HepG2 (cell line): ENCODE measurements around the gene CCDC88C. TPM values are rescaled to one million over a fixed set of nuclear protein-coding genes. Genes with fewer than 3 reads are reported as not detected.

ENCODE experiments used
- ATAC-seq: fragments of 200-7000 bp; cut with Tn5 transposase; 3 replicates; pipeline ENCODE4 v1.9.1; 2020; ENCODE audit warnings: mild to moderate bottlenecking, moderate library complexity
- BruUV-seq: library from RNA; stranded (reverse); fragments of 400-500 nt; replicated peaks from 2 replicates; lab custom pipeline; 2021; lab: Mats Ljungman, UMichigan
- CTCF ChIA-PET: fragments of 300-600 bp; formaldehyde crosslinking; extraction: SDS; loops from one replicate; lab custom pipeline; 2021; ENCODE audit warnings: low total read pairs, inconsistent platforms, low intra/inter-chr PET ratio; lab: Yijun Ruan, JAX
- POLR2A ChIA-PET: fragments of 350-600 bp; sonication (Branson Sonifier 250); formaldehyde crosslinking; loops from one replicate; lab custom pipeline; 2020; ENCODE audit warnings: antibody characterized with exemption, inconsistent platforms; lab: Yijun Ruan, JAX
- DNase-seq: peaks from one replicate; pipeline ENCODE4 v3.0.0-alpha.2; 2015; ENCODE audit warnings: low spot score
- FAIRE-seq: peaks from 3 replicates; lab custom pipeline; 2011; peaks lifted over from hg19 to GRCh38; lab: Jason Lieb, UNC
- H2AFZ ChIP-seq: one replicate; pipeline ENCODE4 v1.6.1; 2011; ENCODE audit warnings: low read length, inconsistent platforms
- H3K27ac ChIP-seq: fragments of 300-600 bp; 3 replicates; pipeline ENCODE4 v1.8.0; 2011; ENCODE audit warnings: mixed run types, mild to moderate bottlenecking, mixed read lengths, low read length, inconsistent platforms; ENCODE audit not compliant: insufficient read depth; ENCODE audit errors: extremely low read length
- H3K27me3 ChIP-seq, 2 experiments: fragments of 200-600 bp in 1 of 2; 2 replicates in 1 of 2; 3 replicates in 1 of 2; pipeline versions ENCODE4 v1.6.0 to v1.8.0; 2011; ENCODE audit warnings: low read length in 2 of 2, mild to moderate bottlenecking in 2 of 2, moderate library complexity in 2 of 2, inconsistent platforms in 1 of 2; ENCODE audit not compliant: insufficient read depth in 2 of 2, control insufficient read depth in 1 of 2
- H3K36me3 ChIP-seq, 2 experiments: fragments of 200-600 bp in 1 of 2; replicated peaks in 1 of 2; 2 replicates in 1 of 2; 3 replicates in 1 of 2; pipeline versions ENCODE4 v1.5.1 to v1.8.0; 2011; ENCODE audit warnings: low read length in 2 of 2, inconsistent platforms in 1 of 2; ENCODE audit not compliant: insufficient read depth in 2 of 2, control insufficient read depth in 1 of 2
- H3K4me1 ChIP-seq: 2 replicates; pipeline ENCODE4 v1.5.1; 2012; ENCODE audit warnings: low read length, inconsistent platforms; ENCODE audit not compliant: insufficient read depth
- H3K4me2 ChIP-seq: 2 replicates; pipeline ENCODE4 v1.6.0; 2011; ENCODE audit warnings: low read depth, low read length, inconsistent platforms
- H3K4me3 ChIP-seq, 3 experiments: fragments of 200-600 bp in 1 of 3; sonication (generic), shearing (Covaris generic) in 1 of 3; replicated peaks in 1 of 3; 2 replicates each; pipeline ENCODE4 v1.5.1; 2011 to 2016; ENCODE audit warnings: low read length in 3 of 3, inconsistent platforms in 2 of 3, low read depth in 2 of 3, mild to moderate bottlenecking in 2 of 3, control low read depth in 1 of 3, mixed read lengths in 1 of 3; ENCODE audit not compliant: insufficient read depth in 1 of 3
- H3K79me2 ChIP-seq: one replicate; pipeline ENCODE4 v1.6.1; 2011; ENCODE audit warnings: low read length, inconsistent platforms; ENCODE audit not compliant: insufficient read depth
- H3K9ac ChIP-seq: 2 replicates; pipeline ENCODE4 v1.6.0; 2011; ENCODE audit warnings: mild to moderate bottlenecking, low read depth, low read length, inconsistent platforms; ENCODE audit not compliant: insufficient read depth
- H3K9me3 ChIP-seq: 2 replicates; pipeline ENCODE4 v1.5.1; 2012; ENCODE audit warnings: mild to moderate bottlenecking, low read length
- H4K20me1 ChIP-seq: 2 replicates; pipeline ENCODE4 v1.6.0; 2011; ENCODE audit warnings: inconsistent platforms, mild to moderate bottlenecking, low read length, moderate library complexity; ENCODE audit not compliant: insufficient read depth
- CREB1 ChIP-seq, 2 experiments: fragments of 450-650 bp in 1 of 2; IDR thresholded peaks; 2 replicates each; pipeline ENCODE4 v1.6.1; 2016 to 2017; ENCODE audit warnings: control low read depth in 1 of 2, mild to moderate bottlenecking in 1 of 2, missing compliant biosample characterization in 1 of 2, missing genetic modification characterization in 1 of 2
- DNMT1 ChIP-seq: sonication (generic); formaldehyde crosslinking; IDR thresholded peaks from 2 replicates; pipeline ENCODE4 v1.5.1; 2020; ENCODE audit warnings: mild to moderate bottlenecking, missing genetic modification reagents
- DNMT3B ChIP-seq: conservative IDR thresholded peaks from 2 replicates; pipeline ENCODE4 v1.6.1; 2016; ENCODE audit warnings: missing biosample characterization, control low read depth
- JUNB ChIP-seq: sonication (generic); formaldehyde crosslinking; IDR thresholded peaks from 2 replicates; pipeline ENCODE4 v1.8.0; 2022; ENCODE audit warnings: missing genetic modification reagents, mild to moderate bottlenecking, borderline replicate concordance
- KLF13 ChIP-seq: sonication (generic); formaldehyde crosslinking; IDR thresholded peaks from 2 replicates; pipeline ENCODE4 v1.4.0; 2020; ENCODE audit warnings: mild to moderate bottlenecking, missing genetic modification reagents
- MTA1 ChIP-seq: sonication (generic); formaldehyde crosslinking; IDR thresholded peaks from 2 replicates; pipeline ENCODE4 v1.4.0; 2020; ENCODE audit warnings: missing genetic modification reagents, mild to moderate bottlenecking, borderline replicate concordance
- NR2F6 ChIP-seq, 2 experiments: IDR thresholded peaks; 2 replicates each; pipeline ENCODE4 v1.6.1; 2016; ENCODE audit warnings: antibody characterized with exemption in 1 of 2, mild to moderate bottlenecking in 1 of 2
- RFX1 ChIP-seq: fragments of 450-650 bp; IDR thresholded peaks from 2 replicates; pipeline ENCODE4 v1.6.1; 2017
- STAT5B ChIP-seq: sonication (generic); formaldehyde crosslinking; IDR thresholded peaks from 2 replicates; pipeline ENCODE4 v1.4.0; 2020; ENCODE audit warnings: missing genetic modification reagents
- ZBTB42 ChIP-seq: sonication (generic); formaldehyde crosslinking; IDR thresholded peaks from 2 replicates; pipeline ENCODE4 v1.5.0; 2020; ENCODE audit warnings: mild to moderate bottlenecking, missing genetic modification reagents
- ZNF124 ChIP-seq: sonication (generic); formaldehyde crosslinking; IDR thresholded peaks from 2 replicates; pipeline ENCODE4 v1.4.0; 2020; ENCODE audit warnings: missing genetic modification reagents
- ZNF335 ChIP-seq: sonication (generic); formaldehyde crosslinking; IDR thresholded peaks from 2 replicates; pipeline ENCODE4 v1.4.0; 2020; ENCODE audit warnings: missing genetic modification reagents
- ZNF382 ChIP-seq: sonication (generic); formaldehyde crosslinking; IDR thresholded peaks from 2 replicates; pipeline ENCODE4 v1.5.0; 2020; ENCODE audit warnings: missing genetic modification reagents, mild to moderate bottlenecking, borderline replicate concordance
- ZNF598 ChIP-seq: sonication (generic); formaldehyde crosslinking; IDR thresholded peaks from 2 replicates; pipeline ENCODE4 v1.5.1; 2020; ENCODE audit warnings: mild to moderate bottlenecking, missing genetic modification reagents, borderline replicate concordance
- ZNF678 ChIP-seq: sonication (generic); formaldehyde crosslinking; IDR thresholded peaks from 2 replicates; pipeline ENCODE4 v1.4.0; 2020; ENCODE audit warnings: mild to moderate bottlenecking, missing genetic modification reagents
- ZNF776 ChIP-seq: sonication (generic); formaldehyde crosslinking; IDR thresholded peaks from 2 replicates; pipeline ENCODE4 v1.4.0; 2020; ENCODE audit warnings: mild to moderate bottlenecking, missing genetic modification reagents
- WGBS: methylation state at CpG from one replicate; pipeline ENCODE4 v1.1.6; 2017; ENCODE audit warnings: low lambda C conversion rate; 5-methylcytosine and 5-hydroxymethylcytosine counted together
- in situ Hi-C: cut with HindIII; loops from 2 replicates; pipeline ENCODE4 v1.10.0; 2017; ENCODE audit warnings: low pct_unique_long_range_greater_than_20kb; ENCODE audit not compliant: extremely low pct_ligation_motif_present
- intact Hi-C: fragments of 100-400 bp; cut with micrococcal nuclease; formaldehyde crosslinking; loops from one replicate; pipeline ENCODE4 v1.10.0; 2022; ENCODE audit not compliant: unreplicated experiment
- polyA plus RNA-seq, 8 experiments: library from polyadenylated mRNA; depleted of rRNA in 3 of 8; stranded (reverse) in 7 of 8; unstranded in 1 of 8; fragments of >200 nt; fragmentation: Illumina TruSeq in 4 of 8; extraction: Trizol in 4 of 8; gene quantifications; 2 replicates each; pipeline versions ENCODE4 v1.2.1 to v1.2.3, GENCODE V29; 2011 to 2016; ENCODE audit warnings: low read depth in 4 of 8, missing spikeins in 1 of 8, mixed read lengths in 1 of 8; ENCODE audit not compliant: insufficient read depth in 1 of 8
- total RNA-seq, 5 experiments: library from RNA; depleted of rRNA; stranded (reverse); fragments of >200 nt; fragmentation: Illumina TruSeq; extraction: Trizol; gene quantifications; 2 replicates each; pipeline ENCODE4 v1.2.3, GENCODE V29; 2016; ENCODE audit warnings: low read depth in 1 of 5
- TF ChIP-seq, protein P1 (sequence below): IDR thresholded peaks from 2 replicates; pipeline ENCODE4 v1.6.1; 2012; ENCODE audit warnings: low read length, improper control_type of control experiment
- TF ChIP-seq, protein P2 (sequence below): sonication (generic); formaldehyde crosslinking; IDR thresholded peaks from 2 replicates; pipeline ENCODE4 v1.8.1; 2023; ENCODE audit warnings: mild to moderate bottlenecking, missing genetic modification reagents
- TF ChIP-seq, protein P3 (sequence below): sonication (generic); formaldehyde crosslinking; conservative IDR thresholded peaks from 2 replicates; pipeline ENCODE4 v1.4.0; 2020; ENCODE audit warnings: missing genetic modification reagents

The CCDC88C gene
- total and polyA plus RNA-seq, 2 of the 13 experiments (the other 11 are each of a cell fraction or from before 2014, with no cell fraction given), result 3.6 to 11.7 TPM

DNA sequence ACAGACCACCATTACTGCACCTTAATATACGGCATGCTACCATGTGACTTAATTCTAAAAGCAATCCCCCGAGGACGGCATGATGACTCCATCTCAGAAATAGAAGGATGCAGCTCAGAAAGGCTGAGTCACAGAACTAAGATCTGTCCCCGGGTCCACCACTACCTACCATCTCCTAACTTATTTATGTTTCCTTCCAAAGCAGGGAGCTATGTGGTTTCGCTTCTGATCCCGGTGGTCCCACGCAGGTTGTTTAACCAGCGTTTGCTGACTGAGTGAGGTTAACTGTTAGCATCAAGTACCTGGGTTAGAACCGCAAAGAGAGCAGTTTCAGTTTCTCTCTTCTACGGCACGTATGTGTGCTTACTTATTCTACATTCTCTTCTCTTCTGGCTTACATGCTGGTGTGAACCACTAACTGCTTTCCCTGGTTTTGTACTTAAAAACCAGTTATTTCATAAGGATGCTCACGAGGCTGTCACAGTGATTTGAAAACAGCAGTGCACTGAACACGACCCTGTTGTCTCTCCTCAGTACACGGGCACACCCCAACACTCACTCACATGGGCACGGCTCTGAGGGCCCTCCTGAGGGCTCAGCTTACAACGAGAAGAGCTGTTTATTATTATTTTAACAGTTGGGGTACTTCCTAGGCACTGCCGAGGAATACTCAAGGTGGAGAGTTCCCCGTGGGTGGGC lies 66.7 kb downstream of the CCDC88C start:
- Histone ChIP-seq H2AFZ (no peak overlapping the region), H3K79me2 (no peaks in the 10 kb centered on the region), H3K36me3 (peaks cover 0 to 7% of the 10 kb centered on the region in 2 experiments; a peak in 1 of 5 replicates), H3K4me3 (no peak overlapping the region), H3K9me3 (no peaks in the 10 kb centered on the region), H3K4me1 (0 out of 2 replicates have a peak, but pooled peaks cover 7% of the 10 kb centered on the region)
- POLR2A ChIA-PET, result no interaction called here
- BruUV-seq, result no TSS peak
- DNase-seq (no peak), ATAC-seq (no peak)
- in situ Hi-C loops, result no loop called here
- TF ChIP-seq NR2F6 (IDR thresholded peaks at IDR 0.05) (no peak), NR2F6 (CRISPR knock-in tag; IDR thresholded peaks at IDR 0.05) (no peak), RFX1 (no peak), ZNF776 (CRISPR knock-in tag) (no peak), ZNF382 (CRISPR knock-in tag) (no peak), STAT5B (CRISPR knock-in tag) (no peak), JUNB (CRISPR knock-in tag) (no peak), KLF13 (CRISPR knock-in tag) (no peak), MTA1 (CRISPR knock-in tag) (no peak), DNMT3B (CRISPR knock-in tag) (no peak), ZBTB42 (CRISPR knock-in tag) (no peak), ZNF598 (CRISPR knock-in tag) (no peak), DNMT1 (CRISPR knock-in tag) (no peak), ZNF124 (CRISPR knock-in tag) (no peak), ZNF678 (no peak), CREB1 (IDR thresholded peaks at IDR 0.05) (no peak), CREB1 (CRISPR knock-in tag; IDR thresholded peaks at IDR 0.05) (no peak), ZNF335 (CRISPR knock-in tag) (no peak)
- TF ChIP-seq, protein P1, sequence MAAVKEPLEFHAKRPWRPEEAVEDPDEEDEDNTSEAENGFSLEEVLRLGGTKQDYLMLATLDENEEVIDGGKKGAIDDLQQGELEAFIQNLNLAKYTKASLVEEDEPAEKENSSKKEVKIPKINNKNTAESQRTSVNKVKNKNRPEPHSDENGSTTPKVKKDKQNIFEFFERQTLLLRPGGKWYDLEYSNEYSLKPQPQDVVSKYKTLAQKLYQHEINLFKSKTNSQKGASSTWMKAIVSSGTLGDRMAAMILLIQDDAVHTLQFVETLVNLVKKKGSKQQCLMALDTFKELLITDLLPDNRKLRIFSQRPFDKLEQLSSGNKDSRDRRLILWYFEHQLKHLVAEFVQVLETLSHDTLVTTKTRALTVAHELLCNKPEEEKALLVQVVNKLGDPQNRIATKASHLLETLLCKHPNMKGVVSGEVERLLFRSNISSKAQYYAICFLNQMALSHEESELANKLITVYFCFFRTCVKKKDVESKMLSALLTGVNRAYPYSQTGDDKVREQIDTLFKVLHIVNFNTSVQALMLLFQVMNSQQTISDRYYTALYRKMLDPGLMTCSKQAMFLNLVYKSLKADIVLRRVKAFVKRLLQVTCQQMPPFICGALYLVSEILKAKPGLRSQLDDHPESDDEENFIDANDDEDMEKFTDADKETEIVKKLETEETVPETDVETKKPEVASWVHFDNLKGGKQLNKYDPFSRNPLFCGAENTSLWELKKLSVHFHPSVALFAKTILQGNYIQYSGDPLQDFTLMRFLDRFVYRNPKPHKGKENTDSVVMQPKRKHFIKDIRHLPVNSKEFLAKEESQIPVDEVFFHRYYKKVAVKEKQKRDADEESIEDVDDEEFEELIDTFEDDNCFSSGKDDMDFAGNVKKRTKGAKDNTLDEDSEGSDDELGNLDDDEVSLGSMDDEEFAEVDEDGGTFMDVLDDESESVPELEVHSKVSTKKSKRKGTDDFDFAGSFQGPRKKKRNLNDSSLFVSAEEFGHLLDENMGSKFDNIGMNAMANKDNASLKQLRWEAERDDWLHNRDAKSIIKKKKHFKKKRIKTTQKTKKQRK, result no peak
- TF ChIP-seq, protein P2, sequence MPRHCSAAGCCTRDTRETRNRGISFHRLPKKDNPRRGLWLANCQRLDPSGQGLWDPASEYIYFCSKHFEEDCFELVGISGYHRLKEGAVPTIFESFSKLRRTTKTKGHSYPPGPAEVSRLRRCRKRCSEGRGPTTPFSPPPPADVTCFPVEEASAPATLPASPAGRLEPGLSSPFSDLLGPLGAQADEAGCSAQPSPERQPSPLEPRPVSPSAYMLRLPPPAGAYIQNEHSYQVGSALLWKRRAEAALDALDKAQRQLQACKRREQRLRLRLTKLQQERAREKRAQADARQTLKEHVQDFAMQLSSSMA (CRISPR knock-in tag), result no peak
- TF ChIP-seq, protein P3, sequence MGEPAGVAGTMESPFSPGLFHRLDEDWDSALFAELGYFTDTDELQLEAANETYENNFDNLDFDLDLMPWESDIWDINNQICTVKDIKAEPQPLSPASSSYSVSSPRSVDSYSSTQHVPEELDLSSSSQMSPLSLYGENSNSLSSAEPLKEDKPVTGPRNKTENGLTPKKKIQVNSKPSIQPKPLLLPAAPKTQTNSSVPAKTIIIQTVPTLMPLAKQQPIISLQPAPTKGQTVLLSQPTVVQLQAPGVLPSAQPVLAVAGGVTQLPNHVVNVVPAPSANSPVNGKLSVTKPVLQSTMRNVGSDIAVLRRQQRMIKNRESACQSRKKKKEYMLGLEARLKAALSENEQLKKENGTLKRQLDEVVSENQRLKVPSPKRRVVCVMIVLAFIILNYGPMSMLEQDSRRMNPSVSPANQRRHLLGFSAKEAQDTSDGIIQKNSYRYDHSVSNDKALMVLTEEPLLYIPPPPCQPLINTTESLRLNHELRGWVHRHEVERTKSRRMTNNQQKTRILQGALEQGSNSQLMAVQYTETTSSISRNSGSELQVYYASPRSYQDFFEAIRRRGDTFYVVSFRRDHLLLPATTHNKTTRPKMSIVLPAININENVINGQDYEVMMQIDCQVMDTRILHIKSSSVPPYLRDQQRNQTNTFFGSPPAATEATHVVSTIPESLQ (CRISPR knock-in tag), result no peak
- TF ChIP-seq, all 625 proteins: peak for 0
- Histone ChIP-seq H3K9ac (no peak overlapping the region), H3K4me2 (no peak overlapping the region), H3K27me3 (no peaks in the 10 kb centered on the region), H3K27ac (no peak overlapping the region), H4K20me1 (no peaks in the 10 kb centered on the region)
- no peak for FAIRE-seq
- 95% methylated on average over 18 of the region's 18 CpGs for WGBS
- CTCF ChIA-PET, result no interaction called here
- intact Hi-C loops, result no loop called here
